Measurements from ENCODE around the gene CCDC24.

- TF ChIP-seq POLR2A (IDR thresholded peaks at IDR 0.05; ENCODE audit: low read length) (no peak), GATA1 (IDR thresholded peaks at IDR 0.05; ENCODE audit: low read depth, low read length) (no peak)
Measured at GRCh38 chr1:43976890-43977289, 14.5 kb upstream of the CCDC24 start.
